HG03039 (cell line): ENCODE results near the gene FRS2.
"Not testable (repeated sequence)": the region's sequence is repeated elsewhere in the genome, so short reads cannot be mapped to it uniquely, and the experiment has no call there.

Source experiments
- ATAC-seq: cut with Tn5 transposase; IDR thresholded peaks from one replicate; pipeline ENCODE4 v1.9.1; 2021; ENCODE audit warnings: mild to moderate bottlenecking, moderate library complexity; ENCODE audit not compliant: unreplicated experiment

Gene FRS2

GRCh38 chr12:69470189-69471075 is at the start of gene FRS2:
Gene FRS2, plus strand, starts transcription at chr12:69470388. Its CDS starts 98,643 bp downstream, at chr12:69569031.
- peak; percentile 98 for ATAC-seq

- no peak for ATAC-seq
Observed at GRCh38 chr12:69421548-69421947, 48.6 kb upstream of the FRS2 start.

- no peak for ATAC-seq
Observed at GRCh38 chr12:69423037-69423905, 46.9 kb upstream of the FRS2 start.

GRCh38 chr12:69425417-69425816 is 44.8 kb upstream of the FRS2 start:
- no peak for ATAC-seq

GRCh38 chr12:69428351-69429073 is 41.7 kb upstream of the FRS2 start:
- no peak for ATAC-seq

- no peak for ATAC-seq
Observed at GRCh38 chr12:69430942-69431590, 39.1 kb upstream of the FRS2 start.

- no peak for ATAC-seq
Observed at GRCh38 chr12:69431591-69432222, 38.5 kb upstream of the FRS2 start.

GRCh38 chr12:69433653-69434052 is 36.5 kb upstream of the FRS2 start:
- ATAC-seq: no peak

GRCh38 chr12:69435644-69436043 is 34.5 kb upstream of the FRS2 start:
- no peak for ATAC-seq

- no peak for ATAC-seq
Observed at GRCh38 chr12:69437073-69437472, 33.1 kb upstream of the FRS2 start.

- no peak for ATAC-seq
Observed at GRCh38 chr12:69438539-69438938, 31.6 kb upstream of the FRS2 start.

GRCh38 chr12:69440016-69440415 is 30.2 kb upstream of the FRS2 start:
- no peak for ATAC-seq

GRCh38 chr12:69440886-69441285 is 29.3 kb upstream of the FRS2 start:
- ATAC-seq: no peak

- ATAC-seq: no peak
Observed at GRCh38 chr12:69442894-69443293, 27.3 kb upstream of the FRS2 start.

- ATAC-seq: no peak
Observed at GRCh38 chr12:69443916-69444315, 26.3 kb upstream of the FRS2 start.

GRCh38 chr12:69447892-69448291 is 22.3 kb upstream of the FRS2 start:
- no peak for ATAC-seq

- ATAC-seq: not testable (repeated sequence)
Observed at GRCh38 chr12:69452598-69453132, 17.5 kb upstream of the FRS2 start.

GRCh38 chr12:69456239-69456638 is 13.9 kb upstream of the FRS2 start:
- ATAC-seq: no peak

- no peak for ATAC-seq
Observed at GRCh38 chr12:69457433-69457832, 12.8 kb upstream of the FRS2 start.

- no peak for ATAC-seq
Observed at GRCh38 chr12:69459477-69459876, 10.7 kb upstream of the FRS2 start.
